GM10248 (cell line): ENCODE measurements around the gene NDE1.

Source experiments
- CTCF ChIA-PET: fragments of 300-600 bp; sonication (Branson Sonifier 250); formaldehyde crosslinking; extraction: SDS; loops from one replicate; lab custom pipeline; 2021; ENCODE audit warnings: antibody characterized with exemption; lab: Yijun Ruan, JAX
- POLR2A ChIA-PET: fragments of 350-650 bp; sonication (Branson Sonifier 250); formaldehyde crosslinking; extraction: SDS; loops from one replicate; lab custom pipeline; 2020; ENCODE audit warnings: antibody characterized with exemption; lab: Yijun Ruan, JAX
- DNase-seq: peaks from one replicate; pipeline ENCODE4 v3.0.0; 2012; ENCODE audit errors: extremely low spot score
- CTCF ChIP-seq: IDR thresholded peaks from 2 replicates; pipeline ENCODE4 v1.5.1; 2012; ENCODE audit warnings: mild to moderate bottlenecking, low read depth; ENCODE audit errors: extremely low read depth, missing control alignments, control extremely low read depth

Gene NDE1

GRCh38 chr16:15770512-15770911 is 120.5 kb downstream of the NDE1 start:
- no peak for DNase-seq
- ChIA-PET POLR2A (no interaction called here), CTCF (interaction anchor here (0.7 to 2.5 kb wide), 5 partner anchors 14 to 417 kb away, joined by 3 to 17 read pairs (median 3); no protein-coding TSS in a partner anchor)
- no peak for TF ChIP-seq CTCF

GRCh38 chr16:15771694-15772093 is 121.6 kb downstream of the NDE1 start:
- no peak for TF ChIP-seq CTCF
- DNase-seq, result no peak
- ChIA-PET POLR2A (no interaction called here), CTCF (interaction anchor here (1.1 to 2.5 kb wide), 2 partner anchors 15 to 50 kb away, joined by 3 to 17 read pairs; no protein-coding TSS in a partner anchor)

- ChIA-PET POLR2A (no interaction called here), CTCF (interaction anchor here (0.7 to 2.5 kb wide), 3 partner anchors 10 to 49 kb away, joined by 3 to 17 read pairs (median 5); no protein-coding TSS in a partner anchor)
- no peak for TF ChIP-seq CTCF
- DNase-seq, result no peak
These were observed 122.7 kb downstream of the NDE1 start for GRCh38 chr16:15772579-15773293.

GRCh38 chr16:15773968-15774367 is 123.9 kb downstream of the NDE1 start:
- DNase-seq, result no peak
- CTCF ChIA-PET, result interaction anchor here (1.8 to 2.4 kb wide), 2 partner anchors 8 to 47 kb away, joined by 4 to 11 read pairs; no protein-coding TSS in a partner anchor
- no peak for TF ChIP-seq CTCF
- POLR2A ChIA-PET, result no interaction called here

- ChIA-PET POLR2A (no interaction called here), CTCF (interaction anchor here (1.2 to 2.4 kb wide), 3 partner anchors 9 to 20 kb away, joined by 3 to 11 read pairs (median 3); no protein-coding TSS in a partner anchor)
- no peak for TF ChIP-seq CTCF
- DNase-seq, result no peak
These were observed 125.2 kb downstream of the NDE1 start for GRCh38 chr16:15775209-15775608.

- no peak for TF ChIP-seq CTCF
- POLR2A ChIA-PET, result interaction anchor here (0.5 kb wide), 1 partner anchor 12 kb away, joined by 3 read pairs; no protein-coding TSS in a partner anchor
- CTCF ChIA-PET, result interaction anchor here (1.2 to 2.4 kb wide), 2 partner anchors 10 to 15 kb away, joined by 3 to 11 read pairs; no protein-coding TSS in a partner anchor
- DNase-seq, result no peak
These were observed 125.7 kb downstream of the NDE1 start for GRCh38 chr16:15775663-15776304.
